Measurements from ENCODE around the gene PRDM15.

The PRDM15 gene

GRCh38 chr21:41763996-41764395, 115.1 kb downstream of the PRDM15 start:
- Mint-ChIP-seq H3K9me3 (no peaks in the 10 kb centered on the region), H3K27ac (peak overlapping the region; percentile 63 to 97 (median 90)), H3K36me3 (ENCODE audit: low read depth) (no peaks in the 10 kb centered on the region), H3K27me3 (ENCODE audit: low read depth) (peaks cover 93% of the 10 kb centered on the region), H3K4me3 (peak overlapping the region in 1 of 3 experiments; percentile 74), H3K4me1 (peaks cover 50% of the 10 kb centered on the region)
- TF ChIP-seq CTCF (IDR thresholded peaks at IDR 0.05; ENCODE audit: unreplicated experiment in 3 of 3) = no peak

- H3K4me3 Mint-ChIP-seq = peak overlapping the region in 2 of 3 experiments; percentile 6 to 71
- no peaks in the 10 kb centered on the region for H3K9me3 Mint-ChIP-seq
Measured at GRCh38 chr21:41763398-41763931, 115.7 kb downstream of the PRDM15 start.

GRCh38 chr21:41762753-41763152, 116.4 kb downstream of the PRDM15 start:
- TF ChIP-seq CTCF (IDR thresholded peaks at IDR 0.05; ENCODE audit: unreplicated experiment in 3 of 3) = no peak
- peak overlapping the region in 1 of 3 experiments; percentile 86 for H3K27ac Mint-ChIP-seq
- peaks cover 87% of the 10 kb centered on the region for H3K27me3 Mint-ChIP-seq (ENCODE audit: low read depth)
- H3K9me3 Mint-ChIP-seq = no peaks in the 10 kb centered on the region
- H3K4me3 Mint-ChIP-seq = peak overlapping the region; percentile 49 to 81 (median 65)
- H3K36me3 Mint-ChIP-seq (ENCODE audit: low read depth) = no peaks in the 10 kb centered on the region
- H3K4me1 Mint-ChIP-seq = peaks cover 39% of the 10 kb centered on the region

More at GRCh38 chr21:41763398-41763931, 115.7 kb downstream of the PRDM15 start:
- peak overlapping the region in 1 of 3 experiments; percentile 86 for H3K27ac Mint-ChIP-seq
- peaks cover 88% of the 10 kb centered on the region for H3K27me3 Mint-ChIP-seq (ENCODE audit: low read depth)
- H3K4me1 Mint-ChIP-seq = peaks cover 44% of the 10 kb centered on the region
- H3K36me3 Mint-ChIP-seq (ENCODE audit: low read depth) = no peaks in the 10 kb centered on the region
- no peak for TF ChIP-seq CTCF (IDR thresholded peaks at IDR 0.05; ENCODE audit: unreplicated experiment in 3 of 3)

- H3K4me3 Mint-ChIP-seq = peak overlapping the region; percentile 49 to 81 (median 65)
- H3K27ac Mint-ChIP-seq = peak overlapping the region in 1 of 3 experiments; percentile 86
- no peaks in the 10 kb centered on the region for H3K9me3 Mint-ChIP-seq
- no peaks in the 10 kb centered on the region for H3K36me3 Mint-ChIP-seq (ENCODE audit: low read depth)
- peaks cover 81% of the 10 kb centered on the region for H3K27me3 Mint-ChIP-seq (ENCODE audit: low read depth)
- peaks cover 33% of the 10 kb centered on the region for H3K4me1 Mint-ChIP-seq
- TF ChIP-seq CTCF (IDR thresholded peaks at IDR 0.05; ENCODE audit: unreplicated experiment in 3 of 3) = no peak
Measured at GRCh38 chr21:41761934-41762635, 117.1 kb downstream of the PRDM15 start.

GRCh38 chr21:41761211-41761933, 117.8 kb downstream of the PRDM15 start:
- no peak for TF ChIP-seq CTCF (IDR thresholded peaks at IDR 0.05; ENCODE audit: unreplicated experiment in 3 of 3)
- Mint-ChIP-seq H3K36me3 (ENCODE audit: low read depth) (no peaks in the 10 kb centered on the region), H3K4me1 (peaks cover 31% of the 10 kb centered on the region), H3K9me3 (no peaks in the 10 kb centered on the region), H3K4me3 (peak overlapping the region; percentile 29 to 81 (median 53)), H3K27ac (peak overlapping the region in 1 of 3 experiments; percentile 86), H3K27me3 (ENCODE audit: low read depth) (peaks cover 81% of the 10 kb centered on the region)

Data from nephron (organoid).